Muscle of leg (tissue), 11 donors: ENCODE data around the gene OR8B8. TPM values are rescaled to one million over a fixed set of nuclear protein-coding genes. Genes with fewer than 3 reads are reported as not detected.
A peak's percentile ranks its signal among the peaks of the same experiment; 100 is the strongest.
"Not testable (repeated sequence)": the region's sequence is repeated elsewhere in the genome, so short reads cannot be mapped to it uniquely, and the experiment has no call there.

Experiments
- DNase-seq: peaks from one replicate; pipeline ENCODE4 v3.0.0; 2013
- H3K27ac ChIP-seq: one replicate; pipeline ENCODE4 v1.5.1; 2013; ENCODE audit warnings: mild to moderate bottlenecking, low read length, control low read depth
- H3K27me3 ChIP-seq: one replicate; pipeline ENCODE4 v1.6.1; 2013; ENCODE audit warnings: low read length; ENCODE audit not compliant: control insufficient read depth, insufficient read depth
- H3K36me3 ChIP-seq: one replicate; pipeline ENCODE4 v1.6.1; 2013; ENCODE audit warnings: low read length; ENCODE audit not compliant: control insufficient read depth, insufficient read depth
- H3K4me1 ChIP-seq: one replicate; pipeline ENCODE4 v1.6.1; 2013; ENCODE audit warnings: low read length; ENCODE audit not compliant: control insufficient read depth, insufficient read depth
- H3K4me3 ChIP-seq: one replicate; pipeline ENCODE4 v1.5.1; 2013; ENCODE audit warnings: low read length, control low read depth
- H3K9me3 ChIP-seq: replicated peaks from 2 replicates; pipeline ENCODE4 v1.6.1; 2013; ENCODE audit warnings: low read depth, low read length; ENCODE audit not compliant: control insufficient read depth
- WGBS: methylation state at CpG from one replicate; pipeline ENCODE4 v1.1.5; 2013; ENCODE audit warnings: missing lambda C conversion rate; ENCODE audit not compliant: insufficient coverage; 5-methylcytosine and 5-hydroxymethylcytosine counted together
- polyA plus RNA-seq, 8 donors: library from polyadenylated mRNA; unstranded; fragments of 120-200 nt; gene quantifications; one replicate each; pipeline versions ENCODE4 v1.2.1 to v1.2.3, GENCODE V29; 2013; ENCODE audit warnings: inconsistent platforms in 1 of 8, low replicate concordance in 1 of 8; ENCODE audit not compliant: insufficient read length in 8 of 8, insufficient read depth in 1 of 8
- total RNA-seq: library from RNA; stranded (reverse); fragments of 120-200 nt; gene quantifications from one replicate; pipeline ENCODE4 v1.2.4, GENCODE V29; 2013

OR8B8 gene
- total and polyA plus RNA-seq, 9 donors: 0.04 TPM; not detected in 8

DNA sequence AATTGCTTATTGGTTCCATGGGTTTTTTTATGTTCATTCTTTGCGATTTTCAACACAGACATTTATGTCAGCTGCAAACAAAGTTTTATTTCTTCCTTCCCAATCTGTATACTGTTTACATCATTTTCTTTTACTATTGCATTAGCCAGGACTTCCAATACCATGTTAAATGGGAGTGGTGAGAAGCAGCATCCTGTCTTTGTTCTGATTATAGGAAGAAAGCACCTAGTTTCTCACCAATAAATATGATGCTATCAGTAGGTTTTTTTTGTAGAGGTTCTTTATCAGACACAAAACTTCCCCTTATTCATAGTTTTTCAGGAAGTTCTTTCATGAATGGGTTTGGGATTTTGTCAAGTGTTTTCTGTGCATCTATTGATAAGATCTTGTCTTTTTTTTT lies 28.0 kb upstream of the OR8B8 start:
- no peaks in the 10 kb centered on the region for H3K36me3 ChIP-seq
- H3K27ac ChIP-seq: no peak overlapping the region
- no CpG with 5 or more reads among the region's 1 CpG for WGBS

DNA sequence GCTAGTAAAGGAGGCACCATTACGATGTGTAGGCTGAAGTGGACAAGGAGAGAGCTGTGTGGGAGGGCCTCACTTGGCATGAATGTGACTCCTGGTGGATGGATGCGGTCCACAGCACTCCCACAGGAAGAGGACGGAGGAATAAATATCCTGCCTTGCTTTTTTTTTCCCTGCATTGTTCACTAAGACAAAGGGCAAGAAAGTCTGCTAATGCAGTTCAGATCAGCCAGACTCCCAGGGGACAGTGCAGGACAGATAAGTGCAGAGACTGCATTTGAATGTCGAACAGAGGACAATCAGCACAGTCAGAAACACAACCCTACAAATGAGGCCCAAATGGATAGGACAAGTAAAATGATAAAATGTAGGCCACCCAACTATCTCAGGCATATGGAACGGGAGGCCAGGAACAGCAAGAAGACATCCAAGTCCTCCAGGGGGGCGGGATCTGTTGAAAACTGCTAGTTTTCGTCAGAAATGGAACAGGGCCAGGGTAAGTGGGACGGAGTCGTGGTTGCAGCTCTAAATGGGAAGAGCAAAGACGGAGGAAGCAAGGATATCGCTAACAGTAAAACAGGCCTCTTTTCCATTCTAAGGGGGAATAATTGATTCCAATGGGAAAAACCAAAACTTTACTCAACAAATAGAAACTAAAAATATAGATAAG lies 25.2 kb upstream of the OR8B8 start:
- Histone ChIP-seq H3K4me3 (no peak overlapping the region), H3K36me3 (no peaks in the 10 kb centered on the region), H3K27ac (peak overlapping the region; percentile 24), H3K27me3 (no peaks in the 10 kb centered on the region), H3K9me3 (no peaks in the 10 kb centered on the region), H3K4me1 (peaks cover 2% of the 10 kb centered on the region)
- peak; percentile 85 for DNase-seq
- WGBS: 16% methylated on average over 4 of the region's 11 CpGs

More for the DNA sequence above, 28.0 kb upstream of the OR8B8 start:
- DNase-seq: no peak
- no peaks in the 10 kb centered on the region for H3K27me3 ChIP-seq
- H3K9me3 ChIP-seq: no peaks in the 10 kb centered on the region
- peaks cover 2% of the 10 kb centered on the region for H3K4me1 ChIP-seq
- no peak overlapping the region for H3K4me3 ChIP-seq

DNA sequence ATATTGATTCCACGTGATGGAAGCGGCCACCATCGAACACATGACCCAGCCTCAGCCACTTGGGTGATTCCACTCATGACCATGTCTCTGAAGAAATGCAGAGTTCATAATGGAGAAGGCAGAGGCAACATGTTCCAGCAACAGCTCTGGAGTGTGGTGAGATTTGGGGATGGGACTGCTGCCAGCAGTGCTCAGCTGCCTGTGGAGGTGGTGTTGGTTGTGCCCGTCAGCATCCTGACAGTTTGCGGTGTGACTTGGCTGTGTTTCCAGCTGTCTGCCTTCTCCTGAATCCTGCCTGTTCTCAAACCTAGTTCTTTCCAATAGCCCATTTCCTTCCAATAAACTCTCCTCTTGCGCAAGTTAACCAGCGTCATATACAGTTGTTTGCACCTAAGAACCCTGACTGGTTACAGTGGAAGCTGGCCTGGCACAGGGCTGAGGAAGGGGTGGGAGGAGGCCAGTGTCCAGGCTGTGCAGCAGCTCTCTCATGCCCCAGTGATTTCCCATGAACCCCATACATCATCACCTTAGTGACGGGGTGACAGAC lies 22.0 kb upstream of the OR8B8 start:
- H3K9me3 ChIP-seq: no peaks in the 10 kb centered on the region
- no peaks in the 10 kb centered on the region for H3K27me3 ChIP-seq
- no peak for DNase-seq
- H3K4me1 ChIP-seq: peaks cover 2% of the 10 kb centered on the region
- H3K36me3 ChIP-seq: no peaks in the 10 kb centered on the region
- no peak overlapping the region for H3K27ac ChIP-seq
- 93% methylated on average over 2 of the region's 8 CpGs for WGBS
- H3K4me3 ChIP-seq: no peak overlapping the region

DNA sequence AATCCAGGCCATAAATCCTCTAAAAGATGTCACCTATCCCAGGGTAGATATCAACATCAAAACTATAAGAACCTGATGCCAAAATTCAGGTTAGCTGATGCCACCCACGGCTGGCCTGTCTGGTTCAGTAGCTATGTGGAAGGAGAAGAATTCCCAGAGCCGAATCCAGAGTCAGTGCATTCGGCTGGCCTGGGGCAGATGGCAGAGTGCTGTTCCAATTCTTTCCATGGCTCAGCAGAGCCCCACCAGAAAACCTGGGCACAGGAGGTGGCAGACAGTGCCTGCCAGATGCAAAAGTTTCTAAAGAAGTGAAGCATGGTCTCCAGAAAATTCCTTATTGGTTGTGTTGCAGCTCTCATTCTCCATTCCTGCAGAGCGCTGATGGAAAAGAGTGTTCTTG lies 19.9 kb upstream of the OR8B8 start:
- no peak overlapping the region for H3K4me3 ChIP-seq
- no peaks in the 10 kb centered on the region for H3K4me1 ChIP-seq
- no peak for DNase-seq
- no peaks in the 10 kb centered on the region for H3K9me3 ChIP-seq
- H3K27ac ChIP-seq: no peak overlapping the region
- H3K36me3 ChIP-seq: no peaks in the 10 kb centered on the region
- 81% methylated on average over 3 of the region's 4 CpGs for WGBS
- no peaks in the 10 kb centered on the region for H3K27me3 ChIP-seq

DNA sequence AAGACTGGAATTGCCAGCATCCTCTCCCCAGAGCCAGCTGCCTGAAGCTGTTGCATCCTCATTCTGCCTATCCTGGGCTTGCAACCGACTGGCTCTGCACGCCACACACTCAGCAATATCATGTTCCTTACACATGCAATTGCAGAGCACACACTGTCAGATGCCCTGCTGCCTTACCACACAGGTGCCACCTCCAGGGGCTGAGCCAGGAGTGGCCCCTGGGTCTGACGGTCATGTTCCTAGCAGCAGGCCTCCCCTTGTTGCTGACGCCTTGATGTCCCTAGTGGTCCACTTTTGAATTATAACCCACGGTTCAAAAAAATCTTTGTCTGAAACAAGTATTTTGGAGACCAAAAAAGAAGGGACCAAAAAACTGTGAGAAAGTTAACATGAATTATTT lies 18.5 kb upstream of the OR8B8 start:
- WGBS: 50% methylated on average over 2 of the region's 5 CpGs
- no peaks in the 10 kb centered on the region for H3K36me3 ChIP-seq
- H3K27me3 ChIP-seq: no peaks in the 10 kb centered on the region
- H3K27ac ChIP-seq: no peak overlapping the region
- no peak overlapping the region for H3K4me3 ChIP-seq
- no peaks in the 10 kb centered on the region for H3K4me1 ChIP-seq
- no peak for DNase-seq
- no peaks in the 10 kb centered on the region for H3K9me3 ChIP-seq

DNA sequence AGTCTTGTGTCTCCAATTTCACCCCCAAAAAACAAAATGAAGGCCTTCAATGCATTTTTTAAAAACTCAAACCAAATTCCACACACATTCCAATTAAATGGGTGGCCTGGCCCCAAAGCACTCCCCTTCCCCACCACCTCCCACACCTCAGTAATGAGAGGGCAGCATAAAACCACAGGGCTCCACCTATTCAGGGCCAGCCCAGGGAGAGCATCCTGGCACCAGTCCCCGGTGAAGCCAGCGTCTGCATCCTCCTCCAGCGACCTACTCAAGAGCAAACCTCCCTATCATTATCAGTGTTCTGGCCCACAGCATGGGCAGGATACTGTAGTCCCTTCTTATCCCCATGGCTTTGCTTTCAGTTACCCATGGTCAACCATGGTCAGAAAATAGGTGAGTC lies 17.8 kb upstream of the OR8B8 start:
- no peak for DNase-seq
- Histone ChIP-seq H3K4me3 (no peak overlapping the region), H3K27me3 (no peaks in the 10 kb centered on the region), H3K4me1 (no peaks in the 10 kb centered on the region), H3K9me3 (no peaks in the 10 kb centered on the region), H3K36me3 (no peaks in the 10 kb centered on the region), H3K27ac (no peak overlapping the region)
- WGBS: 62% methylated on average over 3 of the region's 3 CpGs

DNA sequence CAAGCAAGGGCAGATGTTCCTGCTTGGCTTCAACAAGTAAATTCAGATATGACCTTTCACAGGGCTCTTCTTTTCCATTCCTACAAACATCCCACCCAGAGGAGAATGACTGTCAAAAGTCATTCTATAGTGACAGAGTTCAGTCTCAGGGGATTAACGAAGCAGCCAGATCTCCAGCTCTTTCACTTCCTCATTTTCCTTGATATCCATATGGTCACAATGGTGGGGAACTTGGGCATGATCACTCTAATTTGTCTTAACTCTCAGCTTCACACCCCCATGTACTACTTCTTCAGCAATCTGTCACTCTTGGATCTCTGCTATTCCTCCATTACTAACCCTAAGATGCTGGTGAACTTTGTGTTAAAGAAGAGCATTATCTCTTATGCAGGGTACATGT lies 15.0 kb upstream of the OR8B8 start:
- H3K4me3 ChIP-seq: no peak overlapping the region
- no peaks in the 10 kb centered on the region for H3K36me3 ChIP-seq
- DNase-seq: no peak
- H3K27ac ChIP-seq: no peak overlapping the region
- no peaks in the 10 kb centered on the region for H3K27me3 ChIP-seq
- WGBS: no CpG with 5 or more reads among the region's 1 CpG
- no peaks in the 10 kb centered on the region for H3K4me1 ChIP-seq
- H3K9me3 ChIP-seq: no peaks in the 10 kb centered on the region

DNA sequence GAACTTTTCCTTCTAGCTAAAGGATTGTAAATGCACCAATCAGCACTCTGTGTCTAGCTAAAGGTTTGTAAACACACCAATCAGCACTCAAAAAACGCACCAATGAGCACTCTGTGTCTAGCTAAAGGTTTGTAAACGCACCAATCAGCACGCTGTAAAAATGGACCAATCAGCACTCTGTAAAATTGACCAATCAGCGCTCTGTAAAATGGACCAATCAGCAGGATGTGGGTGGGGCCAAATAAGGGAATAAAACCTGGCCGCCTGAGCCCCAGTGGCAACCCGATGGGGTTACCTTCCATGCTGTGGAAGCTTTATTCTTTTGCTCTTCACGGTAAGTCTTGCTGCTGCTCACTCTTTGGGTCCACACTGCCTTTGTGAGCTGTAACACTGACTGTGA lies 13.9 kb upstream of the OR8B8 start:
- H3K27ac ChIP-seq, H3K9me3 ChIP-seq, H3K36me3 ChIP-seq, H3K27me3 ChIP-seq, H3K4me3 ChIP-seq, H3K4me1 ChIP-seq, DNase-seq: not testable (repeated sequence)
- 96% methylated on average over 6 of the region's 7 CpGs for WGBS

DNA sequence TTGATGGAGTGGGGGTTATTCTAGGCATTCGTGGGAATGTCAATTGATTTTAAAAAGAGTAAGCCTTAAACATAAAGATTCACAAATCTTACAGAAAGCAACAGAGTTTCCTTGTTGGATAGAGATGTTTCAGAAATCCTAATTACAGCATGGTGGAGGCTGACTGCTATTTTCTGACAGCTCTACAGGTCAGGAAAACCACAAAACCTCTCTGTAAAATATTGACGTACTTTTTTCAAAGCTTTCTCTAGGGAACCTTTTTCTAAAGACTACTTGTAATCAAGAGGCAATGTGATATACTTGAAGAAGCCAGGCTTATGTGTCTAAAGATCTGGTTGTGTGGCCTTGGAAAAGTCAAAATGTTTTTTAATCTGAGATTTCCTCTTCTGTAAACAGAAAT lies 9.1 kb upstream of the OR8B8 start:
- no CpG with 5 or more reads among the region's 2 CpGs for whole genome bisulfite sequencing

DNA sequence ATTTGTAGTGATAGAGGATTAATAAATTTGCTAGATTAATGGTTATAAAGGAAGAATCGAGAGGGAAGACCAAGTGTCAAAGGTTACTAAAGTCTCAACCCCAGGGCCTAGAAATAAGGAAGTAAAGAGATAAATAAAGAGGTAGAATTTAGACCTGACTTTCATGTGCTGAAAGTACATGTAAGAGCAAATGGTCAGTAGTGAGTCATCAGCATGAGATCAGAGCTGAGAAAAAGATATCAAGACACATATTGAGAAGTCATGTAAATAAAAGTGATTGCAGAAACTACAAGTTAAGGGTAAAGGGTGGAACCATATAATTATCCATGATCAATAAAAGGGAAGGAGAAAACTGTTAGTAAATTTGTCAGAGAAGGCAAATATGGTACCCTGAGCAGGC lies 1.4 kb upstream of the OR8B8 start:
- 83% methylated on average over 1 of the region's 1 CpG for WGBS
- Histone ChIP-seq H3K9me3 (no peaks in the 10 kb centered on the region), H3K36me3 (no peaks in the 10 kb centered on the region), H3K4me1 (no peaks in the 10 kb centered on the region), H3K27ac (no peak overlapping the region), H3K27me3 (no peaks in the 10 kb centered on the region), H3K4me3 (no peak overlapping the region)
- no peak for DNase-seq

More for the DNA sequence above, 9.1 kb upstream of the OR8B8 start:
- Histone ChIP-seq H3K36me3 (no peaks in the 10 kb centered on the region), H3K9me3 (no peaks in the 10 kb centered on the region), H3K27ac (no peak overlapping the region), H3K4me3 (no peak overlapping the region), H3K27me3 (no peaks in the 10 kb centered on the region), H3K4me1 (no peaks in the 10 kb centered on the region)
- no peak for DNase-seq

DNA sequence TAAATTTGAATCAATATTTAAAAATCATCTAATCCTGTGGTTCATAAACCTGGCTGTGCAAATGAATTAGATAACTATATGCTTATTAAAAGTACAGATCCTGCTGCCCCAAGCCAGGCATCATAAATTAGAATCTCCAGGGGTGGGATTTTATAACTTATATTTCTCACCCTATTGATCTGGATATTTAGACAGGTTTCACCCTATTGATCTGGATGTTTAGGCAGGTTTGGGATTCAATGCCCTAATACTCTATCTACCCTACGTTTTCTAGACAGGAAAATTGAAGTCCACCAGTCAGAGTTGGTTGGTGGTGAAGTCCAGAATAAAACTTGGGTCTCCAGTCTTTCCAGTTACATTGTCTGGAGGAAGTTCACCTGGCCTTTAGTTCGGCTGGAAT lies 2.6 kb downstream of the OR8B8 start:
- WGBS: 80% methylated on average over 1 of the region's 2 CpGs
- Histone ChIP-seq H3K9me3 (no peaks in the 10 kb centered on the region), H3K36me3 (no peaks in the 10 kb centered on the region), H3K27ac (no peak overlapping the region), H3K4me1 (no peaks in the 10 kb centered on the region), H3K27me3 (no peaks in the 10 kb centered on the region), H3K4me3 (no peak overlapping the region)
- DNase-seq: no peak
